ENCODE results near the gene TIMP2.
"Not testable (repeated sequence)": the region's sequence is repeated elsewhere in the genome, so short reads cannot be mapped to it uniquely, and the experiment has no call there.

Gene TIMP2

GRCh38 chr17:78888941-78889518, 36.2 kb downstream of the TIMP2 start:
- no peak for DNase-seq (ENCODE audit: low spot score)

GRCh38 chr17:78886954-78887353, 38.2 kb downstream of the TIMP2 start:
- no peak for DNase-seq (ENCODE audit: low spot score)

GRCh38 chr17:78885956-78886355, 39.2 kb downstream of the TIMP2 start:
- no peak for DNase-seq (ENCODE audit: low spot score)

- no peak for DNase-seq (ENCODE audit: low spot score)
These were observed 40.1 kb downstream of the TIMP2 start for GRCh38 chr17:78884876-78885667.

- DNase-seq (ENCODE audit: low spot score): no peak
These were observed 40.9 kb downstream of the TIMP2 start for GRCh38 chr17:78884148-78884825.

GRCh38 chr17:78883533-78884131, 41.6 kb downstream of the TIMP2 start:
- no peak for DNase-seq (ENCODE audit: low spot score)

- no peak for DNase-seq (ENCODE audit: low spot score)
These were observed 42.1 kb downstream of the TIMP2 start for GRCh38 chr17:78883089-78883532.

GRCh38 chr17:78882540-78883088, 42.6 kb downstream of the TIMP2 start:
- DNase-seq (ENCODE audit: low spot score): no peak

- no peak for DNase-seq (ENCODE audit: low spot score)
These were observed 45.5 kb downstream of the TIMP2 start for GRCh38 chr17:78879635-78880186.

GRCh38 chr17:78878871-78879527, 46.2 kb downstream of the TIMP2 start:
- no peak for DNase-seq (ENCODE audit: low spot score)

- DNase-seq (ENCODE audit: low spot score): no peak
These were observed 46.9 kb downstream of the TIMP2 start for GRCh38 chr17:78878261-78878660.

- not testable (repeated sequence) for DNase-seq (ENCODE audit: low spot score)
These were observed 48.2 kb downstream of the TIMP2 start for GRCh38 chr17:78876954-78877517.

GRCh38 chr17:78876094-78876597, 49.0 kb downstream of the TIMP2 start:
- no peak for DNase-seq (ENCODE audit: low spot score)

GRCh38 chr17:78875363-78876093, 49.7 kb downstream of the TIMP2 start:
- no peak for DNase-seq (ENCODE audit: low spot score)

- DNase-seq (ENCODE audit: low spot score): no peak
These were observed 51.5 kb downstream of the TIMP2 start for GRCh38 chr17:78873519-78874340.

- no peak for DNase-seq (ENCODE audit: low spot score)
These were observed 52.7 kb downstream of the TIMP2 start for GRCh38 chr17:78872486-78872885.

GRCh38 chr17:78870621-78871020, 54.6 kb downstream of the TIMP2 start:
- DNase-seq (ENCODE audit: low spot score): no peak

GRCh38 chr17:78868391-78868790, 56.8 kb downstream of the TIMP2 start:
- DNase-seq (ENCODE audit: low spot score): no peak

GRCh38 chr17:78867046-78867445, 58.1 kb downstream of the TIMP2 start:
- DNase-seq (ENCODE audit: low spot score): not testable (repeated sequence)

All from hematopoietic multipotent progenitor cell treated with erythropoietin and hydrocortisone succinate and interleukin-3 and kit ligand, for 17 days (in vitro differentiated cells).